Measurements from ENCODE around the gene MPZL2. TPM values are rescaled to one million over a fixed set of nuclear protein-coding genes. Genes with fewer than 3 reads are reported as not detected.

Gene MPZL2
- total RNA-seq, 1 experiment from 2014 or later = 51.5 TPM

GRCh38 chr11:118207079-118207478 lies 57.0 kb downstream of the MPZL2 start:
- no peaks in the 10 kb centered on the region for H4K20me1 ChIP-seq (ENCODE audit: low read length)
- peaks cover 29% of the 10 kb centered on the region for H3K27me3 ChIP-seq (ENCODE audit: low read length)
- no peak overlapping the region for H3K9ac ChIP-seq (ENCODE audit: low read length)
- H3K4me2 ChIP-seq (ENCODE audit: low read length) = no peak overlapping the region
- intact Hi-C loops (cut with micrococcal nuclease) = no loop called here
- no TSS peak for BruUV-seq (replicated peaks)
- H3K4me3 ChIP-seq (ENCODE audit: low read length) = no peak overlapping the region
- ChIA-PET CTCF (no interaction called here), POLR2A (ENCODE audit: unreplicated experiment) (no interaction called here)
- no peak overlapping the region for H3K27ac ChIP-seq (ENCODE audit: low read length)
- no peaks in the 10 kb centered on the region for H3F3A ChIP-seq (ENCODE audit: low read length, unreplicated experiment)
- no peaks in the 10 kb centered on the region for H3K9me2 ChIP-seq (replicated peaks; ENCODE audit: low read length)
- H3K9me3 ChIP-seq (ENCODE audit: low read length) = no peaks in the 10 kb centered on the region
- no peak for ATAC-seq
- TF ChIP-seq CTCF (conservative IDR thresholded peaks at IDR 0.05; ENCODE audit: low read depth, low read length) (no peak), EZH2 (IDR thresholded peaks at IDR 0.05; ENCODE audit: low read length, unreplicated experiment) (no peak), EZH2phosphoT487 (IDR thresholded peaks at IDR 0.05; ENCODE audit: borderline replicate concordance, low read length) (no peak)
- H3K4me1 ChIP-seq (ENCODE audit: insufficient read depth, low read length) = no peaks in the 10 kb centered on the region
- H3K79me2 ChIP-seq (ENCODE audit: low read length) = no peaks in the 10 kb centered on the region
- no peaks in the 10 kb centered on the region for H3K36me3 ChIP-seq (ENCODE audit: low read depth, low read length)
- no peak for DNase-seq
- no peak overlapping the region for H2AFZ ChIP-seq (ENCODE audit: low read length)

DNA sequence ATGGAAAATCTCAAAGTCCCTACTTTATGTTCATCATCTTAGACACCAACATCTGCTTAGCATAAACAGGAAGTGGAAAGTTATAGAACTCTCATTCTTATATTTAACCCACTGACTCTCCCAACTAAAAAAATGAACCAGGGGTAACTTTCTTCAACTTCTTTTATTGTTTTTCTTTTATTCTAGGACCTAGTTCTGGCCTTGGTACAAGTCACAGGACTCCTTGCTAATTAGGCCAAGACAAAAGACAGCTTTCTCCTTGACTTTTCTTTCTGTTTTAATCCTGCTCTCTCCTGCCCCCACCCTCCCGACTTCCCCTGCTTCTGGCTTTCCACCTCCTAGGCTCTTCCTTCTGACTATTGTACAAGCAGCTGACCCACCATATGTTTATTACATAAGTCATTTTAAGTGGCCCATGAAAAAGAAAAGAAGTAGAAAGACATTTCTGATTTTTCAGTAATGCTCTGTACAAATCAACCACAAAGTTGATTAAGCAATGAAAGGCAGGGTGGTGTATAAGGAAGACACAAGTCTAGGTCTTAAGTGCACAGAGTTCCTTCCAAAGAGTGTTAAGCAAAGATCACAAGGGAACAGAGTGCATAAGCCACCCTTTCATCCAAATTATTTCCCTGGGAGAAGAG lies 57.6 kb downstream of the MPZL2 start:
- BruUV-seq (replicated peaks) = no TSS peak
- CTCF ChIA-PET = no interaction called here
- H2AFZ ChIP-seq (ENCODE audit: low read length) = no peak overlapping the region
- H3K79me2 ChIP-seq (ENCODE audit: low read length) = no peaks in the 10 kb centered on the region
- DNase-seq = no peak
- no peaks in the 10 kb centered on the region for H3K9me3 ChIP-seq (ENCODE audit: low read length)
- peaks cover 29% of the 10 kb centered on the region for H3K27me3 ChIP-seq (ENCODE audit: low read length)
- no peaks in the 10 kb centered on the region for H3K4me1 ChIP-seq (ENCODE audit: insufficient read depth, low read length)
- H3K4me3 ChIP-seq (ENCODE audit: low read length) = no peak overlapping the region
- no peak overlapping the region for H3K4me2 ChIP-seq (ENCODE audit: low read length)
- TF ChIP-seq EZH2 (IDR thresholded peaks at IDR 0.05; ENCODE audit: low read length, unreplicated experiment) = no peak
- TF ChIP-seq EZH2phosphoT487 (IDR thresholded peaks at IDR 0.05; ENCODE audit: borderline replicate concordance, low read length) = no peak
- TF ChIP-seq CTCF (conservative IDR thresholded peaks at IDR 0.05; ENCODE audit: low read depth, low read length) = no peak
- no peak for ATAC-seq
- H3K27ac ChIP-seq (ENCODE audit: low read length) = no peak overlapping the region
- H3K36me3 ChIP-seq (ENCODE audit: low read depth, low read length) = no peaks in the 10 kb centered on the region
- intact Hi-C loops (cut with micrococcal nuclease) = no loop called here
- POLR2A ChIA-PET (ENCODE audit: unreplicated experiment) = no interaction called here
- H3F3A ChIP-seq (ENCODE audit: low read length, unreplicated experiment) = no peaks in the 10 kb centered on the region
- H4K20me1 ChIP-seq (ENCODE audit: low read length) = no peaks in the 10 kb centered on the region
- H3K9me2 ChIP-seq (replicated peaks; ENCODE audit: low read length) = no peaks in the 10 kb centered on the region
- no peak overlapping the region for H3K9ac ChIP-seq (ENCODE audit: low read length)

GRCh38 chr11:118205606-118206378 lies 58.3 kb downstream of the MPZL2 start:
- Histone ChIP-seq H3K9me2 (replicated peaks; ENCODE audit: low read length) (no peaks in the 10 kb centered on the region), H3K9me3 (ENCODE audit: low read length) (no peaks in the 10 kb centered on the region), H3K79me2 (ENCODE audit: low read length) (no peaks in the 10 kb centered on the region), H3K4me3 (ENCODE audit: low read length) (no peak overlapping the region), H4K20me1 (ENCODE audit: low read length) (no peaks in the 10 kb centered on the region), H2AFZ (ENCODE audit: low read length) (no peak overlapping the region), H3K4me2 (ENCODE audit: low read length) (no peak overlapping the region), H3K27me3 (ENCODE audit: low read length) (peaks cover 29% of the 10 kb centered on the region), H3K4me1 (ENCODE audit: insufficient read depth, low read length) (no peaks in the 10 kb centered on the region), H3K36me3 (ENCODE audit: low read depth, low read length) (no peaks in the 10 kb centered on the region), H3K9ac (ENCODE audit: low read length) (no peak overlapping the region), H3K27ac (ENCODE audit: low read length) (no peak overlapping the region), H3F3A (ENCODE audit: low read length, unreplicated experiment) (no peaks in the 10 kb centered on the region)
- ATAC-seq (no peak), DNase-seq (no peak)
- TF ChIP-seq EZH2phosphoT487 (IDR thresholded peaks at IDR 0.05; ENCODE audit: borderline replicate concordance, low read length) (no peak), CTCF (conservative IDR thresholded peaks at IDR 0.05; ENCODE audit: low read depth, low read length) (no peak), EZH2 (IDR thresholded peaks at IDR 0.05; ENCODE audit: low read length, unreplicated experiment) (no peak)
- ChIA-PET POLR2A (ENCODE audit: unreplicated experiment) (no interaction called here), CTCF (no interaction called here)
- no TSS peak for BruUV-seq (replicated peaks)
- intact Hi-C loops (cut with micrococcal nuclease) = no loop called here
